MCF 10A (cell line): Measurements from ENCODE around the gene CD47. TPM values are rescaled to one million over a fixed set of nuclear protein-coding genes. Genes with fewer than 3 reads are reported as not detected.

Experiments
- BruUV-seq: library from RNA; stranded (reverse); fragments of 400-500 nt; replicated peaks from 2 replicates; lab custom pipeline; 2021; lab: Mats Ljungman, UMichigan
- CTCF ChIA-PET: fragments of 300-600 bp; sonication (Branson Sonifier 250); formaldehyde crosslinking; extraction: SDS; loops from one replicate; lab custom pipeline; 2021; ENCODE audit warnings: antibody characterized with exemption, inconsistent platforms; lab: Yijun Ruan, JAX
- POLR2A ChIA-PET: fragments of 300-600, 350-650 bp; sonication (Branson Sonifier 250); formaldehyde crosslinking; extraction: SDS; loops from one replicate; lab custom pipeline; 2020; ENCODE audit warnings: antibody characterized with exemption, inconsistent platforms; lab: Yijun Ruan, JAX
- DNase-seq: peaks from one replicate; pipeline ENCODE4 v3.0.0-alpha.2; 2018; ENCODE audit not compliant: unreplicated experiment
- H3K27ac Mint-ChIP-seq: one replicate; pipeline ENCODE4 v1.8.0; 2022; ENCODE audit warnings: mild to moderate bottlenecking, low read depth, mixed read lengths; ENCODE audit not compliant: unreplicated experiment
- H3K27me3 Mint-ChIP-seq: one replicate; pipeline ENCODE4 v1.8.0; 2022; ENCODE audit warnings: mixed read lengths; ENCODE audit not compliant: insufficient read depth, unreplicated experiment
- H3K36me3 Mint-ChIP-seq: one replicate; pipeline ENCODE4 v1.8.0; 2022; ENCODE audit warnings: mild to moderate bottlenecking, moderate library complexity, mixed read lengths; ENCODE audit not compliant: insufficient read depth, unreplicated experiment
- H3K4me1 Mint-ChIP-seq: one replicate; pipeline ENCODE4 v1.8.0; 2022; ENCODE audit warnings: mixed read lengths; ENCODE audit not compliant: insufficient read depth, unreplicated experiment
- H3K4me3 Mint-ChIP-seq: one replicate; pipeline ENCODE4 v1.8.0; 2022; ENCODE audit warnings: mild to moderate bottlenecking, moderate library complexity, mixed read lengths; ENCODE audit not compliant: unreplicated experiment
- H3K9me3 Mint-ChIP-seq: one replicate; pipeline ENCODE4 v1.8.0; 2022; ENCODE audit warnings: mixed read lengths; ENCODE audit not compliant: unreplicated experiment
- intact Hi-C: fragments of 100-400 bp; cut with micrococcal nuclease; formaldehyde crosslinking; loops from 2 replicates; pipeline ENCODE4 v1.14.1; 2022
- total RNA-seq: library from RNA; stranded (reverse); gene quantifications from 2 replicates; pipeline ENCODE4 v1.2.3, GENCODE V29; 2022
- TF ChIP-seq, protein P1 (sequence below): fragments of 200-600 bp; IDR thresholded peaks from one replicate; pipeline ENCODE4 v1.8.0; 2022; ENCODE audit warnings: antibody characterized with exemption, mild to moderate bottlenecking; ENCODE audit not compliant: unreplicated experiment

Gene CD47
- total RNA-seq, 1 experiment from 2014 or later, result 28.5 TPM

DNA sequence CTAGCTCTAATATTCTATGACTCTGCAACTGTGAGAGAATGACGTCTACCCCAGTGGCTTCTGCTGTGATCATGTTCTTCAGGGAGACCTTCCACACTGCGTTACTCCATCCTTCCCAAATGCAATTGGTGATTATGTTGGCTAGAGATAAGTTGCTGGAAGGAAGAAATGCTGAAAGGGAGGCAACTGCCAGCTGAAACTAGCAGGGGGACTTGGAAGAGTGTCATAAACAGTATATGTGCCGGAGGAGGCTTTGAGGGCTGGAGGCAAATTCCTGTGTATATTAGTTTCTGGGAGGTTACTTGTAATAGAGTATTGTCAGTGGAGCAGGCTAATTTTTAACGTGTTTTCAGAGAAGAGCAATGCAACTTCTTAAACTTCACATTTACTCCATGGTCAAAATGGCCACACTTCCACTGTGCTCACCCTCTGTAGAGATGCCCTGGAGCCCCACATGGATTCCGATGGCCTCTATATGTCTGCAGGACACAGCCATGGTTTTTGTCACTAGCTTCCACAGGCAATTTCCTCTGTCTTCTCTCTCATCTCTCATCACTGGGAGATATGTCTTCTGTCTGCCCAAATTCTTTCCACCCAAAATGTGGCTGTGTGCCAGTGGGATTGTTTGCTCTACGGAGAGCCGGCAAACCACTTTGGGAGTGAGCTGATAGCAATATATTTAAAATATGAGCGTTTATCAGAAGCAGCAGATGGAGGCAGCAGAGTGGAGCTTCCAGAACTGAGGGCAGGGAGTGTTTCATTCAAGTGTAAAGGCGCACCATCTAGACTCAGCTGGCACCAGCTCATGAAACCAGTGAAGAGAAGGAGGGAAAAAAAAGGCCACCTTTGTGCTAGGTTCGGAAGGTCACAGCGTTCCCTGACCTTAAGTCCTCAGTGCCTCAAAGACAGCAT, 13.3 kb upstream of the CD47 start:
- TF ChIP-seq, protein P1, sequence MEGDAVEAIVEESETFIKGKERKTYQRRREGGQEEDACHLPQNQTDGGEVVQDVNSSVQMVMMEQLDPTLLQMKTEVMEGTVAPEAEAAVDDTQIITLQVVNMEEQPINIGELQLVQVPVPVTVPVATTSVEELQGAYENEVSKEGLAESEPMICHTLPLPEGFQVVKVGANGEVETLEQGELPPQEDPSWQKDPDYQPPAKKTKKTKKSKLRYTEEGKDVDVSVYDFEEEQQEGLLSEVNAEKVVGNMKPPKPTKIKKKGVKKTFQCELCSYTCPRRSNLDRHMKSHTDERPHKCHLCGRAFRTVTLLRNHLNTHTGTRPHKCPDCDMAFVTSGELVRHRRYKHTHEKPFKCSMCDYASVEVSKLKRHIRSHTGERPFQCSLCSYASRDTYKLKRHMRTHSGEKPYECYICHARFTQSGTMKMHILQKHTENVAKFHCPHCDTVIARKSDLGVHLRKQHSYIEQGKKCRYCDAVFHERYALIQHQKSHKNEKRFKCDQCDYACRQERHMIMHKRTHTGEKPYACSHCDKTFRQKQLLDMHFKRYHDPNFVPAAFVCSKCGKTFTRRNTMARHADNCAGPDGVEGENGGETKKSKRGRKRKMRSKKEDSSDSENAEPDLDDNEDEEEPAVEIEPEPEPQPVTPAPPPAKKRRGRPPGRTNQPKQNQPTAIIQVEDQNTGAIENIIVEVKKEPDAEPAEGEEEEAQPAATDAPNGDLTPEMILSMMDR, result no peak
- Mint-ChIP-seq H3K36me3 (no peaks in the 10 kb centered on the region), H3K4me1 (no peaks in the 10 kb centered on the region), H3K27me3 (no peaks in the 10 kb centered on the region), H3K27ac (no peak overlapping the region), H3K4me3 (no peak overlapping the region), H3K9me3 (no peaks in the 10 kb centered on the region)
- DNase-seq, result no peak
- POLR2A ChIA-PET, result no interaction called here
- intact Hi-C loops, result no loop called here
- CTCF ChIA-PET, result no interaction called here
- no TSS peak for BruUV-seq

DNA sequence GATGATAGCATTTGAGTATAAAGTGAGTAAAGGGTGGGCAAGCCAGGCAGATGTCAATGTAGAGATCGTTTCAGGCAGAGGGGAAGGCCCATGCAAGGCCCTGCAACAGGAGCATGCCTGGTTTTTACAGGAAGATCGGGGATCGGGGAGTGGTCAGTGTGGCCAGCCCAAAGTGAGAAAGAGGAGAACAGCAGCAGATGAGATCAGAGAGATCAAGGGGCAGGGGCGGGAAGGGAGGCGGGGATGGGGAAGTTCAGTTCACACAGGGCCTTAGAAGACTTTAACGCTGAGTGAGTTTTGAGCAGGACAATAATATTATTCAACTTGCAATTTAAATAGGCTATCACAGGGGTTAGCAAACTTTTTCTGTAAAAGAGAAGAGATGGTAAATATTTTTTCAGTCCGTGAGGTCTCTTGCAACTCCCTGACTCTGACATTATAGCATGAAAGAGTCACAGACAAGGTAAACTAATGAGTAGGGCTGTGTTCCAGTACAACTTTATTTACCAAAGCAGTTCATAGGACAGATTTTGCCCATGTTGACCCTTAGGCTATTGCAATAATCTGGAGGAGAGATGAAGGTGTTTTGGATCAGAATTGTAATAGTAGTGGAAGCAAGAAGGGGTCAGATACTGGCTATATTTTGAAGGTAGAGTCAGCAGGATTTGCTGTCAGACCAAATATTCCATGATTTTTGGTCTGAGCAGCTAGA, 12.4 kb upstream of the CD47 start:
- Mint-ChIP-seq H3K4me3 (no peak overlapping the region), H3K9me3 (no peaks in the 10 kb centered on the region), H3K27ac (no peak overlapping the region), H3K36me3 (no peaks in the 10 kb centered on the region), H3K27me3 (no peaks in the 10 kb centered on the region), H3K4me1 (no peaks in the 10 kb centered on the region)
- POLR2A ChIA-PET, result no interaction called here
- CTCF ChIA-PET, result no interaction called here
- TF ChIP-seq, protein P1, result no peak
- intact Hi-C loops, result no loop called here
- no TSS peak for BruUV-seq
- DNase-seq, result no peak

DNA sequence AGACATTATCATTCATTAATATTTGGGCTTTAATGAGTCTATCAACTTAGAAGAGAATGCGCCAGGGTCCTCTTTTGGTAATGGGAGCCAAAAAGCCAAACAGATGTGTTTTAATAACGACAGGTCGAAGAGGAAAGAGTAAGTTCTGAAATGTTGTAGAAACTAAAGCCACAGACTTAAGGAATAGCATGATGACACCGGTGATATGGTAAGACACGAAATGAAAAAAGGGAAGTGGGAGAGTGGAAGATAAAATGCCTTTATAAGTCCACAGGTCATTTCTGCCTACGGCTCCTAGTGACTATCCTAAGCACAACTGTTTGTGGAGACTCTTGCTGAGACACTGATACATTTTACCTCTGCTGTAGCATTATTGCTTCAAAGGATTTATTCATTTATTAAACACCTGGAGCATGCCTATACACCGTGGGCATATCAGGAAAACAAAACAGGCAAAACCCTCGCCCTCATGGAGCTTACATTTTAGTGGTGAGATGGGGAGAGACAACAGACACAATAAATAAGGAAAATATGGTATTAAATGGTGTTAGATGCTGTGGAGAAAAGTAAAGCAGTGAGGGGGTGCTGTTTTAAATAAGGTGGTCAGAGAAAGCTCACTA, 11.7 kb upstream of the CD47 start:
- Mint-ChIP-seq H3K9me3 (no peaks in the 10 kb centered on the region), H3K27ac (no peak overlapping the region), H3K36me3 (no peaks in the 10 kb centered on the region), H3K4me3 (no peak overlapping the region), H3K4me1 (no peaks in the 10 kb centered on the region), H3K27me3 (no peaks in the 10 kb centered on the region)
- CTCF ChIA-PET, result no interaction called here
- no peak for DNase-seq
- TF ChIP-seq, protein P1, result no peak
- intact Hi-C loops, result no loop called here
- BruUV-seq, result no TSS peak
- POLR2A ChIA-PET, result no interaction called here
